Gastrocnemius medialis (tissue), 4 donors: ENCODE results near the gene NOX5.

Experiments
- POLR2A ChIP-seq, 2 donors: fragments of 450-650 bp; IDR thresholded peaks; one replicate each; pipeline ENCODE4 v1.6.1; 2017; ENCODE audit warnings: antibody characterized with exemption in 2 of 2, mild to moderate bottlenecking in 2 of 2, moderate library complexity in 2 of 2
- TF ChIP-seq, protein P1 (sequence below), 5 experiments: fragments of 450-650 bp in 3 of 5; fragments of 200-600 bp in 2 of 5; sonication (generic) in 2 of 5; IDR thresholded peaks in 4 of 5; conservative IDR thresholded peaks in 1 of 5; 1 replicate in 4 of 5; 2 replicates in 1 of 5; pipeline ENCODE4 v1.5.1; 2016 to 2019; ENCODE audit warnings: antibody characterized with exemption in 5 of 5, mild to moderate bottlenecking in 3 of 5, moderate library complexity in 3 of 5

GRCh38 chr15:68990992-68991500 is 23.4 kb upstream of the NOX5 start:
- TF ChIP-seq, protein P1, sequence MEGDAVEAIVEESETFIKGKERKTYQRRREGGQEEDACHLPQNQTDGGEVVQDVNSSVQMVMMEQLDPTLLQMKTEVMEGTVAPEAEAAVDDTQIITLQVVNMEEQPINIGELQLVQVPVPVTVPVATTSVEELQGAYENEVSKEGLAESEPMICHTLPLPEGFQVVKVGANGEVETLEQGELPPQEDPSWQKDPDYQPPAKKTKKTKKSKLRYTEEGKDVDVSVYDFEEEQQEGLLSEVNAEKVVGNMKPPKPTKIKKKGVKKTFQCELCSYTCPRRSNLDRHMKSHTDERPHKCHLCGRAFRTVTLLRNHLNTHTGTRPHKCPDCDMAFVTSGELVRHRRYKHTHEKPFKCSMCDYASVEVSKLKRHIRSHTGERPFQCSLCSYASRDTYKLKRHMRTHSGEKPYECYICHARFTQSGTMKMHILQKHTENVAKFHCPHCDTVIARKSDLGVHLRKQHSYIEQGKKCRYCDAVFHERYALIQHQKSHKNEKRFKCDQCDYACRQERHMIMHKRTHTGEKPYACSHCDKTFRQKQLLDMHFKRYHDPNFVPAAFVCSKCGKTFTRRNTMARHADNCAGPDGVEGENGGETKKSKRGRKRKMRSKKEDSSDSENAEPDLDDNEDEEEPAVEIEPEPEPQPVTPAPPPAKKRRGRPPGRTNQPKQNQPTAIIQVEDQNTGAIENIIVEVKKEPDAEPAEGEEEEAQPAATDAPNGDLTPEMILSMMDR (IDR thresholded peaks at IDR 0.05 in 4 of 5, conservative IDR thresholded peaks at IDR 0.05 in 1 of 5): no peak
- no peak for TF ChIP-seq POLR2A (IDR thresholded peaks at IDR 0.05)
